GM18508 (cell line): ENCODE results near the gene ORM1.

ENCODE experiments used
- ATAC-seq: cut with Tn5 transposase; IDR thresholded peaks from one replicate; pipeline ENCODE4 v1.9.1; 2021; ENCODE audit warnings: moderate number of reproducible peaks; ENCODE audit not compliant: insufficient read depth, unreplicated experiment

ORM1 gene

GRCh38 chr9:114287001-114287762 is 35.7 kb upstream of the ORM1 start:
- no peak for ATAC-seq

GRCh38 chr9:114287763-114288192 is 35.1 kb upstream of the ORM1 start:
- ATAC-seq = no peak

GRCh38 chr9:114288193-114289091 is 34.5 kb upstream of the ORM1 start:
- ATAC-seq = no peak

GRCh38 chr9:114289106-114289505 is 33.8 kb upstream of the ORM1 start:
- ATAC-seq = no peak

- ATAC-seq = no peak
Measured at GRCh38 chr9:114289571-114290481, 33.1 kb upstream of the ORM1 start.

GRCh38 chr9:114290561-114290986 is 32.3 kb upstream of the ORM1 start:
- no peak for ATAC-seq

GRCh38 chr9:114291064-114291474 is 31.8 kb upstream of the ORM1 start:
- ATAC-seq = no peak

GRCh38 chr9:114291886-114292590 is 30.9 kb upstream of the ORM1 start:
- no peak for ATAC-seq

- no peak for ATAC-seq
Measured at GRCh38 chr9:114294664-114295063, 28.2 kb upstream of the ORM1 start.

- no peak for ATAC-seq
Measured at GRCh38 chr9:114296338-114296737, 26.6 kb upstream of the ORM1 start.

- no peak for ATAC-seq
Measured at GRCh38 chr9:114299286-114300152, 23.4 kb upstream of the ORM1 start.

GRCh38 chr9:114300153-114300845 is 22.6 kb upstream of the ORM1 start:
- no peak for ATAC-seq

GRCh38 chr9:114300846-114301797 is 21.8 kb upstream of the ORM1 start:
- no peak for ATAC-seq

- no peak for ATAC-seq
Measured at GRCh38 chr9:114301798-114302565, 20.9 kb upstream of the ORM1 start.

- no peak for ATAC-seq
Measured at GRCh38 chr9:114302727-114303126, 20.2 kb upstream of the ORM1 start.

- ATAC-seq = no peak
Measured at GRCh38 chr9:114303571-114303970, 19.3 kb upstream of the ORM1 start.
